Epithelial cell of proximal tubule (primary cell): ENCODE data around the gene KSR2. TPM values are rescaled to one million over a fixed set of nuclear protein-coding genes. Genes with fewer than 3 reads are reported as not detected.

Experiments
- DNase-seq: peaks from one replicate; pipeline ENCODE4 v3.0.0-alpha.2; 2011; ENCODE audit warnings: low read depth
- H3K4me3 ChIP-seq: 2 replicates; pipeline ENCODE4 v1.5.1; 2011; ENCODE audit warnings: low read depth, mild to moderate bottlenecking, low read length
- CTCF ChIP-seq: conservative IDR thresholded peaks from 2 replicates; pipeline ENCODE4 v1.5.1; 2012; ENCODE audit warnings: low read depth, mild to moderate bottlenecking, low read length
- total RNA-seq: library from RNA; depleted of rRNA; stranded (reverse); fragments of >200 nt; gene quantifications from 2 replicates; pipeline ENCODE4 v1.2.3, GENCODE V29; 2015

Gene KSR2
- total RNA-seq, 1 donor from 2014 or later = 0.29 TPM

GRCh38 chr12:117486840-117487659 is 481.7 kb downstream of the KSR2 start:
- no peak overlapping the region for H3K4me3 ChIP-seq
- no peak for TF ChIP-seq CTCF
- DNase-seq = peak; percentile 68

GRCh38 chr12:117485984-117486839 is 482.6 kb downstream of the KSR2 start:
- TF ChIP-seq CTCF = no peak
- no peak overlapping the region for H3K4me3 ChIP-seq
- DNase-seq = no peak

GRCh38 chr12:117484901-117485300 is 483.9 kb downstream of the KSR2 start:
- H3K4me3 ChIP-seq = no peak overlapping the region
- no peak for TF ChIP-seq CTCF
- no peak for DNase-seq

GRCh38 chr12:117483501-117483900 is 485.3 kb downstream of the KSR2 start:
- DNase-seq = no peak
- no peak for TF ChIP-seq CTCF
- H3K4me3 ChIP-seq = no peak overlapping the region

- DNase-seq = no peak
- no peak overlapping the region for H3K4me3 ChIP-seq
- no peak for TF ChIP-seq CTCF
Measured at GRCh38 chr12:117481470-117481869, 487.3 kb downstream of the KSR2 start.

- no peak for TF ChIP-seq CTCF
- H3K4me3 ChIP-seq = no peak overlapping the region
- no peak for DNase-seq
Measured at GRCh38 chr12:117476341-117476740, 492.4 kb downstream of the KSR2 start.
